Measurements from ENCODE around the gene PDIK1L. TPM values are rescaled to one million over a fixed set of nuclear protein-coding genes. Genes with fewer than 3 reads are reported as not detected.

Gene PDIK1L
- total and polyA plus RNA-seq, 9 of the 15 experiments (the other 6 are each of a cell fraction or from before 2014, with no cell fraction given), result 12.8 to 30.2 (median 21.5) TPM

GRCh38 chr1:26124418-26125331 is 13.1 kb downstream of the PDIK1L start (continued):
- TF ChIP-seq, protein P1, sequence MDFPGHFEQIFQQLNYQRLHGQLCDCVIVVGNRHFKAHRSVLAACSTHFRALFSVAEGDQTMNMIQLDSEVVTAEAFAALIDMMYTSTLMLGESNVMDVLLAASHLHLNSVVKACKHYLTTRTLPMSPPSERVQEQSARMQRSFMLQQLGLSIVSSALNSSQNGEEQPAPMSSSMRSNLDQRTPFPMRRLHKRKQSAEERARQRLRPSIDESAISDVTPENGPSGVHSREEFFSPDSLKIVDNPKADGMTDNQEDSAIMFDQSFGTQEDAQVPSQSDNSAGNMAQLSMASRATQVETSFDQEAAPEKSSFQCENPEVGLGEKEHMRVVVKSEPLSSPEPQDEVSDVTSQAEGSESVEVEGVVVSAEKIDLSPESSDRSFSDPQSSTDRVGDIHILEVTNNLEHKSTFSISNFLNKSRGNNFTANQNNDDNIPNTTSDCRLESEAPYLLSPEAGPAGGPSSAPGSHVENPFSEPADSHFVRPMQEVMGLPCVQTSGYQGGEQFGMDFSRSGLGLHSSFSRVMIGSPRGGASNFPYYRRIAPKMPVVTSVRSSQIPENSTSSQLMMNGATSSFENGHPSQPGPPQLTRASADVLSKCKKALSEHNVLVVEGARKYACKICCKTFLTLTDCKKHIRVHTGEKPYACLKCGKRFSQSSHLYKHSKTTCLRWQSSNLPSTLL (IDR thresholded peaks at IDR 0.05), result no peak
- TF ChIP-seq ZNF133 (CRISPR knock-in tag; IDR thresholded peaks at IDR 0.05) (no peak), SRSF3 (IDR thresholded peaks at IDR 0.05; ENCODE audit: insufficient read depth, low read length) (no peak), ZNF584 (CRISPR knock-in tag; IDR thresholded peaks at IDR 0.05; ENCODE audit: low read depth) (no peak), ZNF830 (CRISPR knock-in tag; IDR thresholded peaks at IDR 0.05) (no peak), ATF1 (CRISPR knock-in tag; IDR thresholded peaks at IDR 0.05) (no peak), ATF1 (tag; IDR thresholded peaks at IDR 0.05) (no peak), MIER1 (IDR thresholded peaks at IDR 0.05; ENCODE audit: low read depth) (no peak), REST (IDR thresholded peaks at IDR 0.05; ENCODE audit: borderline replicate concordance) (no peak), REST (CRISPR knock-in tag; IDR thresholded peaks at IDR 0.05; ENCODE audit: low read depth) (0 out of 2 replicates have a peak, but pooled peaks have one; percentile 24), FOXM1 (IDR thresholded peaks at IDR 0.05; ENCODE audit: low read depth) (no peak), FOXM1 (CRISPR knock-in tag; IDR thresholded peaks at IDR 0.05; ENCODE audit: low read depth) (no peak), NFXL1 (CRISPR knock-in tag; IDR thresholded peaks at IDR 0.05) (peak; percentile 67; the same call in 1 of the 2 replicates), ZFX (CRISPR knock-in tag; IDR thresholded peaks at IDR 0.05) (no peak; the same call in 1 of the 2 replicates), RB1 (IDR thresholded peaks at IDR 0.05; ENCODE audit: low read depth) (no peak)
